MCF 10A (cell line): ENCODE results near the gene ARL4D. TPM values are rescaled to one million over a fixed set of nuclear protein-coding genes. Genes with fewer than 3 reads are reported as not detected.
A peak's percentile ranks its signal among the peaks of the same experiment; 100 is the strongest.

Experiments
- BruUV-seq: library from RNA; stranded (reverse); fragments of 400-500 nt; replicated peaks from 2 replicates; lab custom pipeline; 2021; lab: Mats Ljungman, UMichigan
- CTCF ChIA-PET: fragments of 300-600 bp; sonication (Branson Sonifier 250); formaldehyde crosslinking; extraction: SDS; loops from one replicate; lab custom pipeline; 2021; ENCODE audit warnings: antibody characterized with exemption, inconsistent platforms; lab: Yijun Ruan, JAX
- POLR2A ChIA-PET: fragments of 300-600, 350-650 bp; sonication (Branson Sonifier 250); formaldehyde crosslinking; extraction: SDS; loops from one replicate; lab custom pipeline; 2020; ENCODE audit warnings: antibody characterized with exemption, inconsistent platforms; lab: Yijun Ruan, JAX
- DNase-seq: peaks from one replicate; pipeline ENCODE4 v3.0.0-alpha.2; 2018; ENCODE audit not compliant: unreplicated experiment
- H3K27ac Mint-ChIP-seq: one replicate; pipeline ENCODE4 v1.8.0; 2022; ENCODE audit warnings: mild to moderate bottlenecking, low read depth, mixed read lengths; ENCODE audit not compliant: unreplicated experiment
- H3K27me3 Mint-ChIP-seq: one replicate; pipeline ENCODE4 v1.8.0; 2022; ENCODE audit warnings: mixed read lengths; ENCODE audit not compliant: insufficient read depth, unreplicated experiment
- H3K36me3 Mint-ChIP-seq: one replicate; pipeline ENCODE4 v1.8.0; 2022; ENCODE audit warnings: mild to moderate bottlenecking, moderate library complexity, mixed read lengths; ENCODE audit not compliant: insufficient read depth, unreplicated experiment
- H3K4me1 Mint-ChIP-seq: one replicate; pipeline ENCODE4 v1.8.0; 2022; ENCODE audit warnings: mixed read lengths; ENCODE audit not compliant: insufficient read depth, unreplicated experiment
- H3K4me3 Mint-ChIP-seq: one replicate; pipeline ENCODE4 v1.8.0; 2022; ENCODE audit warnings: mild to moderate bottlenecking, moderate library complexity, mixed read lengths; ENCODE audit not compliant: unreplicated experiment
- H3K9me3 Mint-ChIP-seq: one replicate; pipeline ENCODE4 v1.8.0; 2022; ENCODE audit warnings: mixed read lengths; ENCODE audit not compliant: unreplicated experiment
- intact Hi-C: fragments of 100-400 bp; cut with micrococcal nuclease; formaldehyde crosslinking; loops from 2 replicates; pipeline ENCODE4 v1.14.1; 2022
- total RNA-seq: library from RNA; stranded (reverse); gene quantifications from 2 replicates; pipeline ENCODE4 v1.2.3, GENCODE V29; 2022
- TF ChIP-seq, protein P1 (sequence below): fragments of 200-600 bp; IDR thresholded peaks from one replicate; pipeline ENCODE4 v1.8.0; 2022; ENCODE audit warnings: antibody characterized with exemption, mild to moderate bottlenecking; ENCODE audit not compliant: unreplicated experiment

ARL4D gene
- total RNA-seq, 1 experiment from 2014 or later, result 33.5 TPM

DNA sequence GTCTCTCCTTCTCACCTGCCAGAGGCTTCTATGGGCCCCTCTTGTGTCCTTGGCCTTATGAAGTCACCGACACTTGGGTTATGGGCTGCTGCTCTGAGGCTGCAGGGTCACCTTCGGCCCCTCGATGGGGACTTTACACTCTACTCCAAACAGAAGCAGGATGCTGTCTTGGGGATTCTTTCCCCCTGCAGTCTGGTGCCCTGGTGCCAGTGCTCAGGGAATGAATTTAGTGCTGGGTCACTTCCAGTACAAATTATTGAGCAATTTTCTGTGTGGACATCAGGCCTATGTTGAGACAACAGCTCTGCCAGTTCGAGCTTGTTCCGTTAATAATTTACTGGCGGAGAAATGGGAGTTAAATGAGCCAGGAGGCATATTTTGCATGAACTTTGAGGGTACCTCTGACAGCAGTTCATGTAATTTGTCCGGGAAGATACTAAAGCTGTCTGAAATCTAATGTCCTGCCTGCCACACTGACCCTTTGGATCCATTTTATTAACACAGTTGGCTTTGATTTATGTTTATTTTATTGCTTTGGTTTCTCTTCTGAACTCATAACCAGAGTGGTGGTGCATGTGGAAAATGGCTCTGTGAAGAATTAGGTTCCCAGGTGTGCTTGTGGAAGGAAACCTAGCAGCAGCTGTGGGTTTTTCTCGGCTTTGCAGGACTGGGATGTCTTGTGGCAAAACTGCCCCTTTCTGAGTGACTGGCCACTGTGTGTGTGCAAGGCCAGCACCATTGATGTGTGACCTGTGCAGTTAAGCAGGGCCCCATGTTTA, 50.9 kb downstream of the ARL4D start:
- CTCF ChIA-PET, result interaction anchor here (0.7 to 1.7 kb wide), 7 partner anchors 9 to 49 kb away, joined by 3 to 8 read pairs (median 4); partner anchors contain the start of gene DHX8
- intact Hi-C loops, result no loop called here
- peak; percentile 82 for DNase-seq
- no peaks in the 10 kb centered on the region for H3K27me3 Mint-ChIP-seq
- H3K9me3 Mint-ChIP-seq, result no peaks in the 10 kb centered on the region
- POLR2A ChIA-PET, result interaction anchor here (0.6 to 9.8 kb wide), 17 partner anchors 9 to 89 kb away, joined by 3 to 191 read pairs (median 6); partner anchors contain the start of genes ARL4D and DHX8
- H3K4me1 Mint-ChIP-seq, result peaks cover 17% of the 10 kb centered on the region
- no peaks in the 10 kb centered on the region for H3K36me3 Mint-ChIP-seq
- TF ChIP-seq, protein P1, sequence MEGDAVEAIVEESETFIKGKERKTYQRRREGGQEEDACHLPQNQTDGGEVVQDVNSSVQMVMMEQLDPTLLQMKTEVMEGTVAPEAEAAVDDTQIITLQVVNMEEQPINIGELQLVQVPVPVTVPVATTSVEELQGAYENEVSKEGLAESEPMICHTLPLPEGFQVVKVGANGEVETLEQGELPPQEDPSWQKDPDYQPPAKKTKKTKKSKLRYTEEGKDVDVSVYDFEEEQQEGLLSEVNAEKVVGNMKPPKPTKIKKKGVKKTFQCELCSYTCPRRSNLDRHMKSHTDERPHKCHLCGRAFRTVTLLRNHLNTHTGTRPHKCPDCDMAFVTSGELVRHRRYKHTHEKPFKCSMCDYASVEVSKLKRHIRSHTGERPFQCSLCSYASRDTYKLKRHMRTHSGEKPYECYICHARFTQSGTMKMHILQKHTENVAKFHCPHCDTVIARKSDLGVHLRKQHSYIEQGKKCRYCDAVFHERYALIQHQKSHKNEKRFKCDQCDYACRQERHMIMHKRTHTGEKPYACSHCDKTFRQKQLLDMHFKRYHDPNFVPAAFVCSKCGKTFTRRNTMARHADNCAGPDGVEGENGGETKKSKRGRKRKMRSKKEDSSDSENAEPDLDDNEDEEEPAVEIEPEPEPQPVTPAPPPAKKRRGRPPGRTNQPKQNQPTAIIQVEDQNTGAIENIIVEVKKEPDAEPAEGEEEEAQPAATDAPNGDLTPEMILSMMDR, result no peak
- H3K4me3 Mint-ChIP-seq, result no peak overlapping the region
- BruUV-seq, result no TSS peak
- peak overlapping the region; percentile 68 for H3K27ac Mint-ChIP-seq

Other genes starting within 250 kb of the ARL4D start
- gene NBR1, start 227.8 kb upstream of the ARL4D start, total RNA-seq, result 105 and 106 TPM in 2 replicates
- gene TMEM106A, start 187.1 kb upstream of the ARL4D start, total RNA-seq, result 2.1 and 2.2 TPM in 2 replicates
- gene CCDC200, start 170.4 kb upstream of the ARL4D start, total RNA-seq, result not detected in 2 replicates
- 4,245 and 4,277 TPM in 2 replicates for gene RNU2-1, start 165.0 kb upstream of the ARL4D start, total RNA-seq
- 56.9 and 62.1 TPM in 2 replicates for gene DHX8, start 85.0 kb downstream of the ARL4D start, total RNA-seq
- 23.5 and 31.6 TPM in 2 replicates for gene ETV4, start 147.3 kb downstream of the ARL4D start, total RNA-seq